GM19023 (cell line): ENCODE results near the gene DMKN.

Experiments used
- ATAC-seq: cut with Tn5 transposase; IDR thresholded peaks from one replicate; pipeline ENCODE4 v1.9.1; 2021; ENCODE audit warnings: mild to moderate bottlenecking, moderate library complexity; ENCODE audit not compliant: unreplicated experiment

Gene DMKN

GRCh38 chr19:35513628-35514281 is at the start of gene DMKN:
Gene DMKN (minus strand): TSS chr19:35513649. CDS start chr19:35513475, 174 bp downstream.
- no peak for ATAC-seq

- no peak for ATAC-seq
Measured at GRCh38 chr19:35562776-35563175, 49.3 kb upstream of the DMKN start.

GRCh38 chr19:35562336-35562735 is 48.9 kb upstream of the DMKN start:
- ATAC-seq, result no peak

DNA sequence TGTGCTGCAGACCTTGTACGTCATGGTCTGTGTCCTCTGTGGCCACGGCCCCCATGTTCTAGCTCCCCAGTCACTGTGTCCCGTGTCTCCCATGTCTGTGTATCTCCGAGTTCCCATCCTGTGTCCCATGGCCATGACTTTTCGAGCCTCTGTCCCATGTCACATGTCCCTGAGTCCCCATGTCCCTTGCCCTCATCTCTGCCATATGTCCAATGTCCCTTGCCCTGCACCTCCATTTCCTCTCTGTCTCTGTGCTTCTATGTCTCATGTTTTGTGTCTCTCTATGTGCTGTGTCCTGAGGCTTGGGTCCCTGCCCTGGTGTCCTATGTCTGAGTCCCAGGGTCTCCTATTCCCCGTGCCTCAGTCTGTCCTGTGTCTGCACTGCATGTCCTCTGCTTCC is 48.0 kb upstream of the DMKN start:
- no peak for ATAC-seq

- no peak for ATAC-seq
Measured at GRCh38 chr19:35560677-35561076, 47.2 kb upstream of the DMKN start.

- no peak for ATAC-seq
Measured at GRCh38 chr19:35560271-35560670, 46.8 kb upstream of the DMKN start.

DNA sequence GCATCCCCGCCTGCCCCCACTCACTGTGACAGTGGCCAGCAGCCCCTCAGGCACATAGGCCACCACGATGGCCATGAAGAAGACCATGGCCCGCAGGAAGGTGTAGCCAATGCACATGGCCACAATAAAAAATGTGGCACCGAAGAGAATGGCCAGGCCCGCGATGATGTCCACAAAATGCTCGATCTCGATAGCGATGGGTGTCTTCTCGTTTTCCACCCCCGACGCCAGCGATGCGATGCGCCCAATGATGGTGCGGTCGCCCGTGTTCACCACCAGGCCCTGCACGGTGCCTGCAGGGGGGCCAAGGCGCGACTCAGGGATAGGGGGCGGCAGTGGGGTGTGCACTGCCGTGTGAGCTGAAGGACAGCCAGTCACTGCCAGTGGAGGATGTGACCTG is 46.3 kb upstream of the DMKN start:
- ATAC-seq, result no peak

- peak; percentile 54 for ATAC-seq
Measured at GRCh38 chr19:35559281-35559659, 45.8 kb upstream of the DMKN start.

DNA sequence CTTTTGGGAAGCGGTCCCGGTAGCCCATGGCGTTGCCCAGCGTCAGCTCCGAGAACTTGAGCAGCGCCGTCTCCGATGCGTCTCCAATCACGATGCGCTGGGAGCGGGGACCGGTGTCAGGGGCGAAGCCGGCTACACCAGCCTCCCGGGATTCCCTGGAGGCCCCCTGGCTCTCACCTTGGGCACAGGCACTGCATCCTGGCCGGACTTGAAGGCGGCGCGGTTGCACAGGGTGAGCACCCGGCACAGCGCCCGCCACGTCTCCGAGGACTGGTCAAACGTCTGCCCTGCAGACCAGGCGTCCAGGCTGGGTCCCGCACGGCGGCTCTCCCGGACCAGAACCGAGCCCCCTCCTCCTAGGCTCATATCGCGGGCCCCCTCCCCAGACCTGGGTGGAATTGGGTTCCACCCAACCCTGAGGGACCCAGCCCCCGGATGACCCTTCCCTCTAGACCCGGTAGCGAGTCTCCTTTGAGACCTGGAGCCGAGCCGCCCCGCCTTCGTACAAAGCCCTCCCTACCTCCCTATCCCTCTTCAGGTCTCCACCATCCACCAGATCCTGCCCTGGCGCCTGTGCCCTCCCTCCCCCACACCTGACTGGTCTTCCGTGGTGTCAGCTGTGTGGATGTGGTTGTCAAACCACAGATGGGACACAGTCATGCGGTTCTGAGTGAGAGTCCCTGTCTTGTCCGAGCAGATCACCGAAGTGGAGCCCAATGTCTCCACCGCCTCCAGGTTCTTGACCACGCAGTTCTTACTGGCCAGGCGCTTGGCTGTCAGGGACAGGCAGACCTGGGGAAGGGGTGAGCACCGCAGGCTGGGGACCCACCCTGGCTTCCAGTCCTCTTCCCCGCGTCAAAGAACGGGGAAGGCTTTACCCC is 45.2 kb upstream of the DMKN start:
- no peak for ATAC-seq

DNA sequence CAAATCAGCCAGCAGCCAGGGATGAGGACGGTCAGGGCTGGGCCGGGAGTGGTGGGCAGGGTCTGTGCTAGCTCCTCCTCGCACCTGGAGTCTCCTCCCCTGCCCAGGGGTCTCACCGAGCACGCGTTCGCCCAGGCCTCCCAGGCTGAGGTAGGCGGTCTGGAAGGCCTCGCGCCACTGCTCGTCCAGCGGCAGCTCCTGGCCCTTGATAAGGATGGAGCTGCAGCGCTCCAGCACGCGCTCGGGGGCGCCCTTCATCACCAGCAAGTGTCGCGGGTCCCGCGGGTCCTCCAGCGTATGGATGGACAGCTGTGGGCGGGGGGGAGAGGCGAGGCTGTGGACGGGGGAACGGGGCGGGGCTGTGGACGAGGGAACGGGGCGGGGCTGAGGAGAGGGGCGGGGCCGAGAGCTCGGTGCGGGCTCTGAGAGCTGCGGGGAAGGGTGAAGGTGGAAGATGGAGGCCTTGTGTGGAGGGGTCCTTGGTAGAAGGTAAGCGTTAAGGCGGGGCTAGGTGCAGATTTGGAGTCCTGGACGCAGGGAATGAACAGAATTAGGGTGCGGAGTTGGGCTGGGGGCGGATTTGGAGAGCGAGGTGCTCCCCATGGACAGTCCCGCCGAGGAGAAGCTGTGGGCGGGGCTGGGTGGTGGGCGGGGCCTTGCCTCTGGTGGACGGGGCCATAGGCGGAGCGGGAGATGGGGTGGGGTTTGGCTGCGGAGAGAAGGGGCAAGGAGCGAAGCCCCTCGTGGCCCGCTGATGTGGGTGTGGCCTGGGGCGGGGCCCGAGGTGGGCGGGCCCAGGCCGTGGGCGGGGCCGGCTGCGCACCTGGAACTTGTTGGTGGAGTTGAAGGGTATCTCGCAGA is 44.3 kb upstream of the DMKN start:
- no peak for ATAC-seq

- ATAC-seq, result no peak
Measured at GRCh38 chr19:35556846-35557538, 43.5 kb upstream of the DMKN start.

- ATAC-seq, result no peak
Measured at GRCh38 chr19:35556025-35556590, 42.7 kb upstream of the DMKN start.

DNA sequence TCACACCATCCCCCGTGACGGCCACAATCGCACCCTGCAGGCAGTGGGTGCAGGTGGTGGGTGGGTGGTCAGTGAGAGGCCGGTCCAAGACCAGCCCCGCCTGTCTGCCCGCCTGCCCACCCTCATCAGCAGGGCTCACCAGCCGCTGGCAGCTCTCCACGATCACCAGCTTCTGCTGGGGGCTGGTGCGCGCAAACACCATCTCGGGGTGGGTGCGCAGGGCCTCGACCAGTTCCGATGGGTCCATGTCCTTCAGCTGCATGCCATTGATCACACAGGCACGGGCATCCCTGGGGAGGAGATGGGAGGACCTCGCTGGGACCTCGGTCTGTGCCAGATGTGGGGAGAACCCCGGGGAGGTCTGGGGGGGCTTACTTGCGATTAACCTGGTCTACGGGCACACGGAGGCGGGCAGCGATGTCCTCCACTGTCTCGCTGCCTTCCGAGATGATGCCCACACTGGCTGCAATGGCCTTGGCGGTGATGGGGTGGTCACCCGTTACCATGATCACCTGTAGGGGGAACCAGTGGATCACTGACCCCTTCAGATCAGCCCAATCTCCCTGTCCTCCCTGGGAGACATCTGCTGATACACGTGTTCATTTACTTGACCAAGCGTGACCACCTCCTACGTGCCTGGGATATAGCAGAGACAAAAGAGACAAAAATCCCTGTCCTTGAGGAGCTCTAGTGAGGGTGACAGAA is 42.0 kb upstream of the DMKN start:
- no peak for ATAC-seq

GRCh38 chr19:35554076-35554475 is 40.6 kb upstream of the DMKN start:
- ATAC-seq, result no peak

GRCh38 chr19:35553385-35554000 is 40.0 kb upstream of the DMKN start:
- no peak for ATAC-seq

- no peak for ATAC-seq
Measured at GRCh38 chr19:35552534-35553384, 39.3 kb upstream of the DMKN start.

DNA sequence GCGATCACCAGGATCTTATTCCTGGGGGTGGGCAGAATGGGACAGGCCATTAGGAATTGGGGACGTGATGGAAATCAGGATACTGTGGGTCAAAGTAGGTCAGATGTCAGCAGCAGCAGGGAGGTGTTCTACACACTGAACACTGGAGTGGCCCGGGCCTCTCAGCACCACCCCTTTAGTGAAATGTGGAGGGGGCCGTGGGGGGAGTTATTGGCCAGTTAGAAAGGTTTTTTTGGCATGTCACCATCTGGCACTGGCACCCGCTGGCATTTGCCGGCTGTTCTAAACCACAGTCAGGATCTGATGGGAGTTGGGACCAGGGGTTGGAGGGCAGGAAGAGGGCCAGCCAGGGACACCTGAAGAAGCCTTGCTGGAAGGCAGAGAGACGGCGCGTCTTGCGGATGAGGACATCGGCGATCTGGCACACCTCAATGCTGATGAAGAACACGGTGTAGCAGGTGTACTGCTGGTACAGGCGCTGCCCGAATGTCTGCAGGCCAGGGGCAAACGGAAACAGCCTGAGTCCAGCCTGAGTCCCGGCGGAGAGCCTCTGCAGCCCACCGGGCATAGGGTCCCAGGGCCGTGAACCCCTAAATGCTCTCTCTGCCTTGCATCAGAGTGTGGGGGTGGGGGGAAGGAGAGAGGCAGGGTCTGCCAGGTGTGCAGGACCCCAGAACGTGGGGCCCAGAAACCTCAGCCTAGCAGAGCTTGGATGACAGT is 37.8 kb upstream of the DMKN start:
- no peak for ATAC-seq
